ENCODE measurements around the gene ALDH7A1. TPM values are rescaled to one million over a fixed set of nuclear protein-coding genes. Genes with fewer than 3 reads are reported as not detected.

The ALDH7A1 gene
- total and polyA plus RNA-seq, 12 donors: 19.5 to 65.7 (median 48.4) TPM

DNA sequence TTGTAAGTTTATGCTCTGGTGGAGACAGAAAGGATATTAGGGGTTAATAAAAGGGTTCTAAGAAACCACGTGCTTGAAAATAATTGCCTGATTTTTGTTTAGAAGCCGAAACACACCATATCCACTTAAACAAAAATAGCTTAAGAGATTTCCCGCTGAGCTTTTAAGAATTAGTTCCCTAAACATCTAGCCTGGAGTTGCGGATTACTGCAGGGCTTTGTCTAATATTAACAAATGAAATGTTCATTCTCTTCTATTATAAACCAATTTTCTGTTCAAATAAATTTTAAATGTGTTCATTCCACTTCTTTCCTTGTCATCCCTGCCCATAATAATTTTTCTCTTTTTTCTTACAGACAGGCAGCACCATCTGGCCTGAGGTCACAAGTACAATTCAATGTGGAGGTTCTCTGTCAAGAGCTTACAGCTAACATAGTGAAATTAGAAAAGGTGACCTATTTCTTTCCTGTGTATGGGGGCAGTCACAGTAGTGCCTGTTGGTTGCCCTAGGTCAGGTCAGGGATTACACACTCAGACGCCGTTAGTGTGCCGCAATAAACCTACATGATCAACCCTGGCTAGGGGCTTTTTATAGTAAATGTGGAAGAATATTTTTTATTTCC, 106.5 kb downstream of the ALDH7A1 start:
- Histone ChIP-seq H3K4me1 (peaks cover 0 to 23% (median 3%) of the 10 kb centered on the region in 9 donors), H3K27ac (peak overlapping the region in 4 of 10 donors; percentile 5 to 43 (median 22)), H3K4me3 (no peak overlapping the region), H3K9me3 (no peaks in the 10 kb centered on the region), H3K36me3 (peaks cover 0 to 100% (median 68%) of the 10 kb centered on the region in 9 donors), H3K27me3 (no peaks in the 10 kb centered on the region)
- 69 to 76% methylated on average over 7 of the region's 7 CpGs for WGBS, 2 donors
- DNase-seq: no peak
- intact Hi-C loops (cut with DNase I): loop anchor here in 3 of 10 donors (5.0 to 10.0 kb wide), 2 partner anchors 46 to 131 kb away; no protein-coding TSS in a partner anchor
- no peak for ATAC-seq
- no peak for TF ChIP-seq CTCF (IDR thresholded peaks at IDR 0.05)

- TF ChIP-seq CTCF (IDR thresholded peaks at IDR 0.05): no peak
- Histone ChIP-seq H3K27me3 (no peaks in the 10 kb centered on the region), H3K36me3 (peaks cover 0 to 100% (median 69%) of the 10 kb centered on the region in 9 donors), H3K27ac (peak overlapping the region in 3 of 10 donors; percentile 3 to 43 (median 16)), H3K4me3 (no peak overlapping the region), H3K4me1 (peaks cover 0 to 28% (median 3%) of the 10 kb centered on the region in 9 donors), H3K9me3 (no peaks in the 10 kb centered on the region)
- DNase-seq: no peak
- ATAC-seq: no peak
- intact Hi-C loops (cut with DNase I): loop anchor here in 3 of 10 donors (5.0 to 10.0 kb wide), 2 partner anchors 47 to 130 kb away; no protein-coding TSS in a partner anchor
Measured at GRCh38 chr5:126487596-126487995, 107.4 kb downstream of the ALDH7A1 start.

GRCh38 chr5:126486332-126486731, 108.7 kb downstream of the ALDH7A1 start:
- peaks cover 0 to 100% (median 71%) of the 10 kb centered on the region in 9 donors for H3K36me3 ChIP-seq
- TF ChIP-seq CTCF (IDR thresholded peaks at IDR 0.05): no peak
- H3K27ac ChIP-seq: peak overlapping the region in 2 of 10 donors; percentile 14 to 49
- no peak overlapping the region for H3K4me3 ChIP-seq
- peaks cover 0 to 32% (median 4%) of the 10 kb centered on the region in 9 donors for H3K4me1 ChIP-seq
- intact Hi-C loops (cut with DNase I): loop anchor here in 3 of 10 donors (5.0 to 10.0 kb wide), 2 partner anchors 48 to 129 kb away; no protein-coding TSS in a partner anchor
- DNase-seq: no peak
- peak in 5 of 8 donors; percentile 46 to 83 (median 67) for ATAC-seq
- H3K27me3 ChIP-seq: no peaks in the 10 kb centered on the region
- no peaks in the 10 kb centered on the region for H3K9me3 ChIP-seq
- 75 to 79% methylated on average over 3 of the region's 3 CpGs for WGBS, 2 donors

DNA sequence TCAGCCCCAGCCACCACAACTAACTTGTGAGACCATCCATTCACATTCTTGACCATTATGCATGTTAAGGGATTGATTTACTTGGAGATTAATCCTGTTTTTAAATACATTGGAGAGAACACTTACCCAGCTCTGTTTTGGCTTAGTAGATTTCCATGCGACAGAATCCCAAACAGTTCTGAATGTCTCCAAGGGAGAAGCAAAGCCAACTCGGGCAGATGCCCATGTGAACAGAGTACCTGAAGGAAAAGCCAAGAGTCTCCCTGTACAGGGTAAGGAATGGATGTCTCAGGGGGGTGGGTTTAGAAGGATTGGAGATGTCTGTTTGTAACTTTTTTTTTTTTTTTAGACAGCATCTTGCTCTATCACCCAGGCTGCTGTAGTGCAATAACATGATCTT, 110.8 kb downstream of the ALDH7A1 start:
- TF ChIP-seq CTCF (IDR thresholded peaks at IDR 0.05): no peak
- Histone ChIP-seq H3K27me3 (no peaks in the 10 kb centered on the region), H3K4me3 (no peak overlapping the region), H3K9me3 (no peaks in the 10 kb centered on the region), H3K4me1 (peaks cover 0 to 38% (median 5%) of the 10 kb centered on the region in 9 donors), H3K27ac (no peak overlapping the region), H3K36me3 (peaks cover 0 to 100% (median 63%) of the 10 kb centered on the region in 9 donors)
- WGBS, 2 donors: 97 to 98% methylated on average over 2 of the region's 2 CpGs
- intact Hi-C loops (cut with DNase I): loop anchor here in 2 of 10 donors (10.0 kb wide), 1 partner anchor 51 kb away; no protein-coding TSS in a partner anchor
- DNase-seq: no peak
- no peak for ATAC-seq
